Stimulated activated CD4-positive, alpha-beta T cell treated with anti-CD3 and anti-CD28 coated beads, Interleukin-12 subunit alpha, Interleukin-12 subunit beta, amount 100 ng/mL, for 4 hours (primary cell): ENCODE measurements around the gene SAT1.

Experiments
- DNase-seq: peaks from one replicate; pipeline ENCODE4 v3.0.0-alpha.2; 2020

SAT1 gene

DNA sequence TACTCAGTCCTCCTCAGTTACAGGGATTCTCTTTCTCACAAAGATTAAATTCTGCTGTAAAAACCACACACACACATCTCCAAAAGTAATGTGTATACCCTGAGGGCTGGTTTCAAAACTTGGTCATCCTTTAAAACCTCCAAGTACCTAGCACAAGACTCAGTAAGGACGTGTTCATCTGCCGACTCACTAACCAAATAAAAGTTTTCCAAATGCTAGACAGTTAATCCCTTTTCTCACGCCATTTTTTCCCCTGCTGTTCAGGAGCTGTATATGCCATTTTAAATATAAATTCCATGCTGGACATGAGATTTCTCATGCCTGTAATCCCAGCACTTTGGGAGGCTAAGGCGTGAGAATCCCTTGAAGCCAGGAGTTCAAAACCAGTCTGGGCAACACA is 3.9 kb upstream of the SAT1 start:
- DNase-seq, result no peak

DNA sequence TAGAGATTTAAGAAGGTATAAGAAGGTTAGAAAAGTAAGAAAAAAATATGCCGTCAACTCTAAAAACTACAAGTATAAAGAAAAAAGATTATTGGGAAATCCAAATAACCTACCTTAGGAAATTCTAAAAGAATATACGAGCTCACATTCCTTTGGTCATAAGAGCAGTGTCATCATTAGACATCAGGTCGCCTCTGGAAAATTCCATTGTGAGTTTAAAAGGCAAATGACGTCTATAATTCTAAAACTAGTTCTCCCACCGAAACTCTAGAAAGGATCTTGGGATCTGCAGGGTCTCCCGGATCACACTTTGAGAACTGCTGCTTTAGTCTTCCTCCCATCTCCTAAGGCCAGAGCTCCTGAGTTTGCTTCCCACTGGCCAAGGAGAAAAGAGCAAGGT is 518 bp upstream of the SAT1 start:
- no peak for DNase-seq

DNA sequence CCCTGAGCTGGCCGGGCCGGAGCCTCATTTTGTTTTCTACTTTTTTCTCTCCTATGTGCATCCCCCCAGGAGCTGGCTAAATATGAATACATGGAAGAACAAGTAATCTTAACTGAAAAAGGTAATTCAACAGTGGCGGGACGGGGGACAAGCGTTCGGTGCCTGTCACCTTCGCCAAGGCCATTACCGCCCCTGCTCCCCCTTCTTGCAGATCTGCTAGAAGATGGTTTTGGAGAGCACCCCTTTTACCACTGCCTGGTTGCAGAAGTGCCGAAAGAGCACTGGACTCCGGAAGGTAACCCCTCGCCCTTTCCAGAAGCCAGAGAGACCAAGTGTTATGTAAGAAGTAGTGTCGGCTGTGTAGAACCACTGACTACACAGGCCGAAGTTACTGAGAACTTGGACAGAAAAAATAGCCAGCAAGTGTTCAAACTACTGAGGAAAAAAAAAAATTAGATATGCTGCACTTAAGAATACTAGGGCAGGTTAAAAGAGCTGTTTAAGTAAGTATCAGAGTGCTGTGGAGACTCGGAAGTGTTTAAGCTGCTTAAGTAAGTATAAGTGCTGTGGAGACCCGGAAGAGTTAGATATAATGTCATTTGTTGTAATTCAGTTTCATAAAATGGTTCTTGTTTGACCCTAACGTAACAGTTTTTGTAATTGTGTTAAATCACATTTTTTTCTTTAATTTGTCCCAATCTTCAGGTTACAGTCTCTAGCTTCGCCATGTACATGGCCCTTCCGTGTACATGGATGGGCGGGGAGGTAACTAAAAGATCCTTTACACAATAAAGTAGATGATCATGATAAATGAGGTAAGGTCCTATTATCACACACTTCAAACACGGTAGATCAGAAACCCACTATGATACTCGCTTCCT is 856 bp downstream of the SAT1 start:
- DNase-seq, result no peak

DNA sequence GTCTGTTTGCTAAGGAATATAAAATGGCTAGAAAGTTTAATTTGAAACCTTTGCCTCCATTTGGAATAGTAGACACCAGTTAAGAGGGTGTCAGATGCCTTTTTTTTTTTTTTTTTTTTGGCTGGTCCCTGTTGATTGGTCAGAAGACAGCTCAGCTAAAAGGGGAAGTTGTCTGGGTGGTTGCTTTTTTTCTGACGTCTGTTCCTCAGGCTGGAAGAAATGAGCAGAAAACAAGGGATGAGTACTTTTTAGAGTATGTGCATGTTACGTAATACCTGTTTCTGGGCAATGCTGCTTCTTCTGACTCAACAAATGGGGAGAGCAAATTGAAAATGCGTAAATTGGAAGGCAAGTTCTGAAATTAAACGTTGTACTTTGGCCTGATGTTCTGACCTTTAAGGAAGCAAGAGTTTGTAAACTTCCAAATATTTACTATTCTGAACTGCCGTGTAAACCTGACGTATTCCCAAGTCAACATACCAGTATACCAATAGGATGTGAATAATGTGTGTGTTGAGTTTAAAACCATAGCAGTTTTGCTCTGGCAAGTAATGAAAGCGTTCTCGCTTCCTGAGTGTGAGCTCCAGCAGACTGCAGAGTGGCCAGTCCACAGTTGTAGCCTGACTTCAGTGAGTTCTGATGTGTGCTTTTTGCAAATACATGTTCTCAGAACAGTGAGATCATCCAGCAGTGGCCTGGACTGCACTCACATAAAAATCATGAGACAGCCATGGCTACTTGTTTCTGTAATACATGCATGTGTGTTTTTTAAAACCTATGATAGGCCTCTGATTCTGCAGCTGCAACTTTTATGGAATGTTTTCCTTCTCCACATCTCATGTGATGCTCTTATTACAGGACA is 1.7 kb downstream of the SAT1 start:
- DNase-seq, result no peak

DNA sequence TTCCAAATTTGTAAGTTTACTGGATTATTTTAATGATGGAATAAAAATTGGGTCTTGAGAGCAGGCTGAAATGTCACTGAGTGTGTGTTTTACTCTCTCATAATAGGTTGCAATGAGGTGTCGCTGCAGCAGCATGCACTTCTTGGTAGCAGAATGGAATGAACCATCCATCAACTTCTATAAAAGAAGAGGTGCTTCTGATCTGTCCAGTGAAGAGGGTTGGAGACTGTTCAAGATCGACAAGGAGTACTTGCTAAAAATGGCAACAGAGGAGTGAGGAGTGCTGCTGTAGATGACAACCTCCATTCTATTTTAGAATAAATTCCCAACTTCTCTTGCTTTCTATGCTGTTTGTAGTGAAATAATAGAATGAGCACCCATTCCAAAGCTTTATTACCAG is 2.6 kb downstream of the SAT1 start:
- DNase-seq, result no peak

DNA sequence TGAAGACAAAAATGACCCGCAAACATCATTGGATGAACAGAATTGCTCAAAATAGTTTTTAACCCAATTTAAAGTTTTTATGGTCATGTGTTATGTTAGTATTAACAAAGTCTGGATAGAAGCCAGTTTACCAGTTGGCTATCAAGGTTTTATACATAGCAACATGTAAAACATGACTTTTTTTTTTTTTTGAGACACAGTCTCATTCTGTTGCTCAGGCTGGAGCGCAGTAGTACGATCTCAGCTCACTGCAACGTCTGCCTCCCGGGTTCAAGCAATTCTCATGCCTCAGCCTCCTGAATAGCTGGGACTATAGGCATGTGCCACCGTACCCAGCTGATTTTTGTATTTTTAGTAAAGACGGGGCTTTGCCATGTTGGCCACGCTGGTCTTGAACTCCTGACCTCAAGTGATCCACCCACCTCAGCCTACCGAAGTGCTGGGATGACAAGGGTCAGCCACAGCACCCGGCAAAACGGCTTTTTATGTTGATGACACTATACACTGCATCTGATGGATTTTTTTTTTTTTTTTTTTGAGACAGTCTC is 3.4 kb downstream of the SAT1 start:
- DNase-seq, result no peak

DNA sequence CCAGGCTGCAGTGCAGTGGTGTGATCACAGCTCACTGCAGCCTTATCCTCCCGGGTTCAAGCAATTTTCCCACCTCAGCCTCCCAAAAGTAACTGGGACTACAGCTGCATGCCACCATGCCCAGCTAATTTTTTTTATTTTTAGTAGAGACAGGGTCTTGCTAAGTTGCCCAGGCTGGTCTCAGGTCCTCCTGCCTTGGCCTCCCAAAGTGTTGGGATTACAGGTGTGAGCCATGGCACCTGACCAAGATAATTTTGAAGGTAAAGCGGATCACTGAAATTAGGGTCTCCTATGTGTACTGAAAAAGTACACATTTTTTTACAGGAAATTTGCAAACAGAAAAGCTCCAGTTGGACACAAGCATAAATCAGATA is 4.8 kb downstream of the SAT1 start:
- no peak for DNase-seq

DNA sequence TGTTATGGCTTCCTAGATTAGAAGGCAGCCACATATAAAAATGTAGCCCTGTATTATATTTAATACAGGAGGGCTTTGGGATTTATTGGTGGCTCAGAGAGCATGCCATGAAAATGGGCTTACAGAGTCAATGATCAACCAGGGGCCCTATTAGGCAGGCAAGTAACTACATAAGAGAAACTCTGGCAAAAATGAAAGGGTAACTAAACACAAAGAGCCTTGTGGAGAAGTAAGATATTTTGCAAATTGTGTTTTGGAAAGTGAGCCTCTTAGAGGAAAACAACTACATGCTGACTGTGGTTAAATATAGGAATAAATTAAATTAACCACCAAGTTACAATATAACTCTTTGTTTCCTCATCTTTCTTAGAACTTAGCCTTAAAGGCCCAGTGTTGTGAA is 5.5 kb downstream of the SAT1 start:
- DNase-seq, result no peak

DNA sequence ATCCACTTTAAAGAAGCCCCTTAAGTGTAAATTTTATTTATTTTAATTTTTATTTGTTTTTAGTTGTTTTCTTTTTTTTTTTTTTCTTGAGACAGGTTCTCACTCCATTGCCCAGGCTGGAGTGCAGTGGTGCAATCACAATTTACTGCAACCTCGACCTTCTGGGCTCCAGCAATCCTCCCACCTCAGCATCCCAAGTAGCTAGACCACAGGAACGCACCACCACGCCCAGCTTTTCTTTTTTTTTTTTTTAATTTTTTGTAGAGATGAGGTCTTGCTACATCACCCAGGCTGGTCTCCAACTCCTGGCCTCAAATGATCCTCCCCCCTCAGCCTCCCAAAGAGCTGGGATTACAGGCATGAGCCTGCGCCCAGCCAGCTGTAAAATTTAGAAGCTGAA is 6.0 kb downstream of the SAT1 start:
- DNase-seq, result no peak

DNA sequence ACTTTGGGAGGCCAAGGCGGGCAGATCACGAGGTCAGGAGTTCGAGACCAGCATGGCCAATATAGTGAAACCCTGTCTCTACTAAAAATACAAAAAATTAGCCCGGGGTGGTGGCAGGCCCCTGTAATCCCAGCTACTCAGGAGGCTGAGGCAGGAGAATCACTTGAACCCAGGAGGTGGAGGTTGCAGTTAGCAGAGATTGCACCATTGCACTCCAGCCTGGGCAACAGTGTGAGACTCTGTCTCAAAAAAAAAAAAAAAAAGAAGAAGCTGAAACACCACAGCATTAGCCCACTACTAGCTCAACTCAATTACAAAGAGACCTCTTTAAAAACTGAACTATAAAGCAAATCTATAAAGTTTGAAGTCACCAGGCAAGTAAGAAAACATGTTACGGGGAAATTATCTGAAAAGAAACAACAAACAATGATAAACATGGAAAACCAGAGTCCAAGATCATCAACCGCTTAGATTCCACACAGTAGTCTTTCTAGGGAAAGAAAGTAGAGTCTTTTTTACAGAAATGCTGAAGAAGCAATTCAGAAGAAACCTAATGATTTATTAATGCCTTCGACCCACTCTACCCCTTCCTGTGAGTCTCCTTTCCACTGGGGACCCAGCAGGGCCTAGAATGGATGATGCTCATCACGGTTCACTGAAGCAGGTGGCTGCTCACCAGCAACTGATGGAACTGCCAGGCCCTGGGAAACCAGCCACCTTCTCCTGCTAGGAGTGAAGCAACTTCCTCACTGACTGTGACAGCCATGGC is 6.6 kb downstream of the SAT1 start:
- DNase-seq, result no peak

DNA sequence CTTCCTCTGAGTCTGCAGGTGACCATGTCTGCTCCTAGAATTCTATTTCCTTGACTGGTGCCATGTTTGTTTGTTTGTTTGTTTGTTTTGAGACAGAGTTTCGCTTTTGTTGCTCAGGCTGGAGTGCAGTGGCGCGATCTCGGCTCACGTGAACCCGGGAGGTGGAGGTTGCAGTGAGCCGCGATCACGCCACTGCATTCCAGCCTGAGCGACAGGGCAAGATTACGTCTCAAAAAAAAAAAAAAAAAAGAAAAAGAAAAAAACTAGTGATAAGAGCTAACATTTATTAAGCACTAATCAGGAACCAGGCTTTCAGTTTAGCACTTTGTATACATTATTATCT is 7.2 kb downstream of the SAT1 start:
- no peak for DNase-seq

DNA sequence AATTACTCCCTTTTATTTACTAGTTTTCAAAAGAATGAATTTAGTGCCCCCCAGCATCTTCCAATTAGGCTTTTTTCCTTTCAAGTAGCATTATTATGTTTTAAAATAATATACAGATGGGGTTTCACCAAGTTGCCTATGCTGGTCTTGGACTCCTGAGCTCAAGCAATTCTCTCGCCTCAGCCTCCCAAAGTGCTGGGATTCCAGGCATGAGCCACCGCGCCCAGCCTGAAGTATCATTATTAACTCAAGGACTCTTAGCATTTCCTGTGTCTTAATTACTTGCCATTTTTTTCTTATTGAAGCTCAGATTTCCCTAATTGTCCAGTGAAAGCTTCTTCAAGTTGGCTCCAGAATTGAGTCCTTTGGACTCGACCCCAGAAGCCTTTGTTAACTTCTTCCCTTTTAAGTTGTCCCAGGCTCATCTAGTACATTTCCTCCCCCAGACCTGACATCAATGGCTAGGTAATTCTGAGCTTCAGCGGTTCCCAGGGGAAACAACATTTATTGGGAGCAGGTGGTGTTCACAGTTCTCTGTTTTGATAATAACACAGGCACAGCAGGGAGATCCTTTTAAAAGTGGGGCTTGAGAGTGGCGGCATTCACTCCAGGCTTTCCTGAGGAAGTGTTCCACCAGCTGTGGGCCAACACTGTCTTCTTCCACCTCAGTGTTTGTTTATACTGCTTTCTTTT is 10.0 kb downstream of the SAT1 start:
- no peak for DNase-seq

DNA sequence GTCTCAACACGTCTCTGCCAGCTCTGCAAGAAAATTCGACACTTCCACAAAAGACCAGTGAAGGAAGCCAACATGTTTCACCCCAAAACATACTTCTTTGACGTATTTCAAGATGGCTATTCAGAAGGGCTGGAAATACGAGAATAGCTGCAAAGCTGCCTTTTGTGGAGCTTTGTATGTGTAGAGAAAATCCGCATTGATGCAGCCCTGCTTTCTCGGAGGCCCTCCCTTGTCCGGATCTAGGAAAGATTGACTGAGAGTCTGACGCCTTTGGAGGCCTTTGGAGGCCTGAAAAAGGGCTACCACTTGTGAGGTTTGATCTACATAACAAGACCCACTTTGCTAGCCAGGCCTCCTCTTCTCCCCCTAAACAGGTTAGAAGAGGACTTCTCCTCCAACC is 12.2 kb downstream of the SAT1 start:
- DNase-seq, result no peak

DNA sequence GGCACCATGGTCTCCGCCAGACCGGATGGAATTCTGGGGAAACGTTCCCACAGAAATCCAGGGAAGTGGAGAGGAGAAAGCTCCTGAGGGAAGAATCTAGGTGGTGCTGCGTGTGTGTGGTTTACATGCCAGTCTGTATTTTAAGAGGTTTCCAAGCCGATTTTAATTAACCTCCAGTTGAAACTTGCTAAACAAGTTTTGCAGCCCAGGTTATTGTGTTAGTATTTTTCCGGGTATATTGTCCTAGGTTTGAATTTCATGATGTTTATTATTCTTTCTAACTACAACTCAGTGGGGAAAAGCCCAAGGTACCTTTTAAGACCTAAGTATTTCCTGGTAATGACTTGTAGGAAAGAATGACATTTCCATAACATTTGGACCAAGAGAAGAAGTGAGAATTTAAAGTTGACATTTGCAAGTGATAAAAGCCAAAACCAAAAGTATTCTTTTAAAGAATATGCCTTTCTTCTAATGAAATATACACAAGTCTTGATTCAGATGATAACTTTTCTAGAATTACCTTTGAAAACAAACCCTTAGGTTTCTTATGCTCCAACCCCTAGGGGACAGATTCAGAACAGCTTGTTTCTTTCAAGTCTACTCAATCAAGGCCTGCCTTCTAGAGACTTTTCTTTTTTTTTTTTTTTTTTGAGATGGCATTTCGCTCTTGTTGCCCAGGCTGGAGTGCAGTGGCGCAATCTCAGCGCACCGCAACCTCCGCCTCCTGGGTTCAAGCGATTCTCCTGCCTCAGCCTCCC is 14.6 kb downstream of the SAT1 start:
- no peak for DNase-seq

DNA sequence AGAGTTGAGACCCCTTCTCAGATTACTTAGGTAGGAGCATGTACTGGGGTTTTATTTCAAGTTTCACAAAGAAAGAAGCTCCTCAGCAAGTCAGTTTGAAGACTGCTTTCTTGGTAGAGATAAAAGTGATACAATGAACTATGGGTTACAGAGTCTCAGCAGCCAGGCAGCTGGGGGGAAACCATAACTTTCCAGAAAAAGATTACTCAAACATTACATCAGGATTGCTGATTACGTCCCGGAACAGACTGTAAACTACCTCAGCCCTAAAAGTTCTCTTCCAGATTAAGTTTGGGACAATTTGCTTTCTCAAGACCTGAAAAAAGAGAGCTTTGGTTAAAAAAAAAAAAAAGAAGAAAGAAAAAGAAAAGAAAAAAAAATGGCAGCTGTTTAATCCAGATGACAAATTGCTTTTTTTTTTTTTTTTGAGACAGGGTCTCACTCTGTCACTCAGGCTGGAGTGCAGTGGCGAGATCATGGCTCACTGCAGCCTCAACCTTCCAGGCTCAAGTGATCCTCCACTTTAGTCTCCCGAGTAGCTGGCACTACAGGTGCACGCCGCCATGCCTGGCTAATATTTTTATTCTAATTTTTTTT is 16.6 kb downstream of the SAT1 start:
- DNase-seq, result no peak

DNA sequence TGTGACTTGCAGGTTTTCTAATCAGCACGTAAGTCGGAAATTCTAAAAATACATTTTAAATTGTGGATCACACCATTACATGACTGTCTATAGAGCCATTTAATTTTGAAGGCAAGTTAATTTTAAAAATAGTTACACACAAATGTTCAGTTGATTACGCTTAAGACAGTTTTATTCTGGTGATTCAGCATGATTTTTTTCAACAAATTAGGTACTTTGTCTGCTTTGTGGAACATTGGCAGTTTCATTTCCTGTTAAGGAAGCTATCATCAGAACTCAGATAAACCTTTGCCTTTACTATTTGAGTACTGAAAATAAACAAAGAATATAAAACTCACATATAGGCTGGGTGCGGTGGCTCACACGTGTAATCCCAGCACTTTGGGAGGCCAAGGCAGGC is 19.5 kb downstream of the SAT1 start:
- no peak for DNase-seq

DNA sequence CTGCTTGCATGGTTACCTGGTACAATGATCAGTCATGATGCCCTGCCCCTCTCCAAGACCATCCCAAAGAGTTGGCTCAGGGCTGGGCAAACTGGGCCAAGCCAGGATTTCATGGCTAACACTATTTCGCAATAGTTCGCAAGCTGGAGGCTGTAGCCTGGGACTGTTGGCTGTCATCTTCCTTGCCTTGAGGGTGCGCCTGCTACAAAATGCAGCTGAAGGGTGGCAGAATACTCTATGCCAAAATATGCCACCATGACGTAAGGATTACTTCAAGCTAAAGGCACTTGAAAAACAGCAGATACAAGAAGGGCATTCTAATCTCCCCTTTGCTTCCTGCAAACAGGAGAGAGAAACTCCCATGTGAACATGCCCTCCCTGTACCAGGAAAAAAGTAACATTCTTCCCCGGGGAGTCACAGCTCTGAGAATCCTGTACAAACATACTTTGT is 21.0 kb downstream of the SAT1 start:
- no peak for DNase-seq

DNA sequence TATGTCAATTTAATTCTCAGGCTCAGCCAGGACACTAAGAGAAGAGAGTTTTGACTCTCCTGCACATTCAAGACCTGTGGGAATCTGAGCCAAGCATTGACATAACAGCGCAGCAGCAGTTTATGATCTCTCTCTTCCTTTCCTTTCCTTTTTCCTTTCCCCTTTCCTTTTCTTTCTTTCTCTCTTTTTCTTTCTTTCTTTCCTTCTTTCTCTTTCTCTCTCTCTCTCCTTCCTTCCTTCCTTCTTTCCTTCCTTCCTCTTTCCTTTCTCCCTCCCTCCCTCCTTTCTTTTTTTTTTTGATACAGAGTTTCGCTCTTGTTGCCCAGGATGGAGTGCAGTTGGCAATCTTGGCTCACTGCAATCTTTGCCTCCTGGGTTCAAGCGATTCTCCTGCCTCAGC is 21.6 kb downstream of the SAT1 start:
- no peak for DNase-seq

DNA sequence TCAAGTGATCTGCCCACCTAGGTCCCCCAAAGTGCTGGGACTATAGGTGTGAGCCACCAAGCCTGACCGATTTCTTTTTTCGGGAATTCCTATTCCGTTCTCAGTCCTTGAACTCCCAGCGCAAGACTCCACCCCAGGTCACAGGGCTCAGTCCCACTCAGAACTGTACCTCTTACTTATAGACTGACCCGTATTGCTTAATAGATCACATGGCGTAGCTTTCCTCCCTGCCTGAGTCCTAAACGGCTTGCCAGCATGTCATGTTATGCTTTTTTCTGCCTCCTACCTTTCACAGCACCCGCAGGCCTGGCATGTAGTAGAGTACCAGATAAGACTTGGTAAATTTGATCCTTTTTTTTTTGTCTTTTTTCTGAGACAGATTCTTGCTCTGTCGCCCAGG is 22.4 kb downstream of the SAT1 start:
- no peak for DNase-seq

DNA sequence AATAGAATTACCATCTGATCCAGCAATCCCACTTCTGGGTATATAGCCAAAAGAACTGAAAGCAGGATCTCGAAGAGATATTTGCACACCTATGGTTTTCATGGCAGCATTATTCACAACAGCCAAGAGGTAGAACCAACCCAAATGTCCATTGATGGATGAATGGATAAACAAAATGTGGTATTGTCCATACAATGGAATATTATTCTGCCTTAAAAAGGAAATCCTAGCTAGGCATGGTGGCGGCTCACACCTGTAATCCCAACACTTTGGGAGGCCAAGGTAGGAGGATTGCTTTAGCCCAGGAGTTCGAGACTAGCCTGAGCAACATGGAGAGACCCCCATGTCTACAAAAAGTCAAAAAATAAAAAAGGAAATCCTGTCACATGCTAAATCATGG is 27.3 kb downstream of the SAT1 start:
- no peak for DNase-seq

DNA sequence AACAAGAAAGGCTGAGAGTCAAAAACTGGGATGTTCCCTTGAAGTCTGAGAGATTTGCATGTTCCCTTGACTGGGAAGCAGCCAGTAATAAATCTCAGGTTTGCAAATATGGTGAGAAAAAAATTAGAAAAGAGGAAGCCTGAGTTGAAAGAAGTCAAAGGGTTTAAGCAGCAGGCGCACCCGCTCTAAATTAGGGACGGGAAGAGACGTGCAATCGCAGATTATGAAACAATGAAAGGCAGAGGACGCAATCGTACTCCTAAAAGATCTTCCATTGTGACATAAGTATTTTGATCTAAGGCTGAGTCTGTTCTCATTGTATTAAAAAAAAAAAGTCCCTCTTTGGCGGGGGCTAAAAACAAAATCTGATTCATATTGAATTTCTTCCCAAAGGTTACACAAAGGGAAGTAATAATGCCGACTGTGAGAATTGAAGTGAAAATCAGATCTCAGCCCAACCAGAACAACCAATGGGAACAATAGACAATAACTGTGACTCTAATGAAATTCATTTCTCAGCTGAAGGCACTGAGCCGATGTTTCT is 28.2 kb downstream of the SAT1 start:
- no peak for DNase-seq
